ENCODE results near the gene LINGO1.

The LINGO1 gene

DNA sequence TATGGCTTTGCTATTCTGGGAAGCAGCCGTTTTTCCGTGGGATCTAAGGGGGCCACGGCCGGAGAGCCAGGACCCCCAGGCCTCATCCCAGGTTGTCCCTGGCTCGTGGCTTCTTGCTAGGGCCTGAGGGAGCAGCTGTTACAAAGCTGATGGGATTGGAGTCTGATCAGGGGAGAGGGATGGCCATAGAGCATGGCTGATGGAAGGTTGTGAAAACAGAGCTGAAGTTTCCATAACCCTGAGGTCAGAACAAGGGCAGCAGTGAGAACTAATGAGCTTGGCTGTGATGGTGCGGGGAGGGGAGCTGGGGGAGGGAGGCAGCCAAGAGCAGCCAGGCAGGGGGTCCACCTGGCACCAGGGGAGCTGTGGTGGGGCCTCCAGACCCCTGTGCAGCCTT lies 63.0 kb downstream of the LINGO1 start:
- no peak for DNase-seq (ENCODE audit: low spot score)

DNA sequence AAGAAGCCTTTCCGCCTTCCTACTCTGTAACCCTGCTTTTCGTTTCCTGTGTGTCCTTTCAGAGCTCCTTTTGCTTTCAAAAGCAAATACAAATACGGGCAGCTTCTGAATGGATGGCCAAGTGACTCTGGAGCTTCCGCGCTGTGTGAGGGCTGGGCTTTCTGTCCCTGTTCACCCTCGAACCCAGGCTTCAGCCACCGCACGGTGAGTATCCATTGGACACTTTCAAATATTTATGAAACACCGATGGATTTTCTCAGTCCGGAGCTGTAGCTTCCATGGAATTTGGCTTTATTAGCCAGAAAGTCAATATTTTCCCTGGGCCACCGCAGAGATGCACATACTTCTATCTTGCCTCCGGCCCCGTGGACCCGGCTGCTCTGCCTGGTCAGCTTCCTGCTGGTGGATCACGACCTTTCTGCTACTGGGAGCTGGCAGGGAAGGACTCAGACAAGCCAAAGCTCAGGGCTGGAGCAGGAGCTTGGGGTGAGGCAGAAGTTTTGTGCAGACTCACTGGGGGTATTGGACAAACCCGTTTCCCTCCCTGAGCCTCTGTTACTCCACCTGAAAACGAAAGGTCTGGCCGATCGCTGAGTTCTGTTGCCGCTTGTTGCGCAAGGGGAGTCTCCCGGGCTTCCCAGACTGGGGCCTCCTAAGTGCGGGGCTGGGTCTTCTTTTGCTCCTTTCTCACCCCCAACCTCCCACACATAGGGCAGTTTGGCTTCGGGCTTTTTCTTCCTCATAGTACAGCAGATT lies 63.6 kb downstream of the LINGO1 start:
- DNase-seq (ENCODE audit: low spot score) = no peak

GRCh38 chr15:77568014-77568972 lies 64.4 kb downstream of the LINGO1 start:
- DNase-seq (ENCODE audit: low spot score) = no peak

DNA sequence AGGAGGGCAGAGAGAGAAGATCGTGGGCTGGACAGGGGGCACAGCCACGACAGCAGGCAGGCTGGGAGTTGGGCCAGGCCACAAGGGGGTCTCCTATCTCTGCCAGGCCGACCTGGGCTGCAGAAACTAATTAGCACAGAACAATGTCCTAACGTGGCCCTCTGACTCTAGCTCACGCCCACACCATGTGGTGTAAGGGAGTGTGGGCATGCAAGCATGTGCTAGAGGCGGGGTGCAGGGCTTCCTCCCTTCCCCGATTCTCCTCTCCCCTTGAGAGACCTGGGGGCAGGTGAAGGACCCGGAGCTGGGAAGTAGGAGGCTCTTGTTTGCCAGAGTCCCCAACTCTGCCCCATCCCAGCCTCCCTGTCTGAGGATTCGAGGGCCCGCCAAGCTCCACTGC lies 65.5 kb downstream of the LINGO1 start:
- DNase-seq (ENCODE audit: low spot score) = no peak

DNA sequence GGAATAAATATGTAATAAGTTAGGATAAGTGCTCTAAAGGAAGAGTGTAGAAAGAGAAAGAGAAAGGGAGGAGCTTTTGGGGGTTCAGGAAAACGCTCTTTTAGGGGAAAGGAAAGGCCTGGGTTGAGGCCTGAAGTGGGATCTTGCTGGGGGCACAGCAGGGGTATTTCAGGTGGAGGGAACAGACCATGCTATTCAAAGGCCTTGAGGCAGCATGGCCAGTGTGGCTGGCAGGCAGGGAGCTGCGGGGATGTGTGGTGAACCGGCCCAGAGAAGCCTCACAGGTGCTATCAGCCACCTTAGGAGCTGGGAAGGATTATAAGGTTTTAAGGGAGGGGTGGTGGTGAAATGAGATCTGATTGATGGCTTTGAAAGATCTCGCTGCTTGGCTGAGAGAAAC lies 66.6 kb downstream of the LINGO1 start:
- no peak for DNase-seq (ENCODE audit: low spot score)

DNA sequence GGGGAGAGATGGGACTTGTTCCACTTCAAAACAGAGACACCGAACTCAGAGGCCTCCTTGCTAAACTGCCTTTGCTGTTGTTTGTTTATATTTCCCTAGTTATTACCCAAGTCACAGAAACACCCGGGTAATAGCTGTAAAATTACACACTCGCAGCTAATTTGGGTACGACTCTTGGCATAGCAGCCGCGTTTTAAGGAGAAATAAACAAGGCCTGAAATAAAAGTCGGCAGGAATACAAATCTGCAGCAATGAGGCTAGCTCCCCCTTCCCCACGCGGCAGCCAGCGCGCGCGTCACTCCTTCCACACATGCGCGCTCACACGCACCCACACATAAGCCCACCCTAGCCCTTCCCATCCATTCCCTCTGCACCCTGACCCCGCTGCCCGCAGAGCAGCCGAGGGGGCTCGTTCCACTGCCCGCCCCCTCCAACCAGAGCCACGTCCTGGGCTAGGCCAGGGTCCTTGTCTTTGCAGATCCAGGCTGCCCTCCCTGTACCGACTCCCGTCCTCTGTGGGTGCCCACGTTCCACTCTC lies 67.3 kb downstream of the LINGO1 start:
- DNase-seq (ENCODE audit: low spot score) = no peak

GRCh38 chr15:77564938-77565337 lies 67.8 kb downstream of the LINGO1 start:
- DNase-seq (ENCODE audit: low spot score) = no peak

- no peak for DNase-seq (ENCODE audit: low spot score)
Measured at GRCh38 chr15:77564341-77564740, 68.4 kb downstream of the LINGO1 start.

DNA sequence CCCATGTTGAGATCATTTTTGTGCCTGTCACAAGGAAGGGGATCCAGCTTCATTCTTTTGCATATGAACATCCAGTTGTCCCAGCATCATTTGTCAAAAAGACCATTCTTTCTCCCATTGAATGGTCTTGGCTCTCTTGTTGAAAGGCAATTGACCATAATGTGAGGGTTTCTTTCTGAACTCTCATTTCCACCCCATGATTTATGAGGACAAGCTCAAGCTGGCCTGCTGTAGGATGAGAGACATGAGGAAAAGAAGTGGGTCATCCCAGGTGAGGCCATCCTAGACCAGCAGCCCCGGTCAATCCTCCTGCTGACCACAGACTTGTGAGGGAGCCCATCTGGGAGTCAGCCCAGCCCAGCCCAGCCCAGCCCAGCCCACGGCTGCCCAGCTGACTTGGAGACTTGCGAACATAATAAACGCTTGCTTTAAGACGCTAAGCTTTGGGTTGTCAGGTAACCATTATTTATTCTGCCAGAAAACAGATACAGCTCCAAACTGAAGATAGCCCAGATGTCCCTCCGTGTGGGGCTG lies 69.0 kb downstream of the LINGO1 start:
- DNase-seq (ENCODE audit: low spot score) = no peak

All from AG08396 (cell line).